Astrocyte (in vitro differentiated cells and primary cell): ENCODE results near the gene SCTR.

Experiments used
- EZH2 ChIP-seq: IDR thresholded peaks from 2 replicates; pipeline ENCODE4 v1.6.1; 2012; ENCODE audit warnings: mild to moderate bottlenecking, low read length, inconsistent platforms; ENCODE audit not compliant: insufficient read depth
- TF ChIP-seq, protein P1 (sequence below): IDR thresholded peaks from 2 replicates; pipeline ENCODE4 v1.5.1; 2011; ENCODE audit warnings: low read depth, mild to moderate bottlenecking, inconsistent platforms, low read length, moderate library complexity; ENCODE audit not compliant: insufficient read depth

DNA sequence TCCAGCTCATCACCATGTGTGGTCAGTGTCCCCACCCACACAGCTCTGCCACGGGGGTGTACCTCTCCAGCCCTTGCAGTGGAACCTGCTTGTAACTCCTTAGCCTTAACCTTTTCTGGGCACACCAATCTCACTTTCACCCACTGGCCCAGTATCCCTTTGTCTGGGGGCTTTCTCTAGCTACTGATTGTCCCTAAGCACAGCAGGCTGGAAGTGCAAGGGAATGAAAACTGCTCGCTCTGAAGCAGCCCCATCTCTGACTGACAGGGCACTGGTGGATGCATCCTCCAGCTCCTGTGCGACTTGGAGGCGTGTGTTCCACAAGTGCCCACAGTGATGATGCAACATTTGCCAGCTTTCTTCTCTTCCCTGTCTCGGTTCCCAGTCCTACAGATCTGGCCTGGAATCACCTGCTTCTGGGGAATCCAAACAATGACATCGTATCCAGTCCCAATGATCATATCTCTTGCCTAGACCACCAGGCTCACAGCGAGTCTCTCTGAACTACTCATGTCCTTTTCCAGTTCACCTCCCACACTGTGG is 33.6 kb downstream of the SCTR start:
- TF ChIP-seq, protein P1, sequence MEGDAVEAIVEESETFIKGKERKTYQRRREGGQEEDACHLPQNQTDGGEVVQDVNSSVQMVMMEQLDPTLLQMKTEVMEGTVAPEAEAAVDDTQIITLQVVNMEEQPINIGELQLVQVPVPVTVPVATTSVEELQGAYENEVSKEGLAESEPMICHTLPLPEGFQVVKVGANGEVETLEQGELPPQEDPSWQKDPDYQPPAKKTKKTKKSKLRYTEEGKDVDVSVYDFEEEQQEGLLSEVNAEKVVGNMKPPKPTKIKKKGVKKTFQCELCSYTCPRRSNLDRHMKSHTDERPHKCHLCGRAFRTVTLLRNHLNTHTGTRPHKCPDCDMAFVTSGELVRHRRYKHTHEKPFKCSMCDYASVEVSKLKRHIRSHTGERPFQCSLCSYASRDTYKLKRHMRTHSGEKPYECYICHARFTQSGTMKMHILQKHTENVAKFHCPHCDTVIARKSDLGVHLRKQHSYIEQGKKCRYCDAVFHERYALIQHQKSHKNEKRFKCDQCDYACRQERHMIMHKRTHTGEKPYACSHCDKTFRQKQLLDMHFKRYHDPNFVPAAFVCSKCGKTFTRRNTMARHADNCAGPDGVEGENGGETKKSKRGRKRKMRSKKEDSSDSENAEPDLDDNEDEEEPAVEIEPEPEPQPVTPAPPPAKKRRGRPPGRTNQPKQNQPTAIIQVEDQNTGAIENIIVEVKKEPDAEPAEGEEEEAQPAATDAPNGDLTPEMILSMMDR, result no peak
- TF ChIP-seq EZH2, result no peak
